GM19351 (cell line): ENCODE results near the gene MACROH2A1.

Experiments
- ATAC-seq: cut with Tn5 transposase; IDR thresholded peaks from one replicate; pipeline ENCODE4 v1.9.1; 2021; ENCODE audit warnings: mild to moderate bottlenecking, moderate library complexity; ENCODE audit not compliant: unreplicated experiment

MACROH2A1 gene

GRCh38 chr5:135320718-135321484, 78.1 kb downstream of the MACROH2A1 start:
- ATAC-seq = no peak

DNA sequence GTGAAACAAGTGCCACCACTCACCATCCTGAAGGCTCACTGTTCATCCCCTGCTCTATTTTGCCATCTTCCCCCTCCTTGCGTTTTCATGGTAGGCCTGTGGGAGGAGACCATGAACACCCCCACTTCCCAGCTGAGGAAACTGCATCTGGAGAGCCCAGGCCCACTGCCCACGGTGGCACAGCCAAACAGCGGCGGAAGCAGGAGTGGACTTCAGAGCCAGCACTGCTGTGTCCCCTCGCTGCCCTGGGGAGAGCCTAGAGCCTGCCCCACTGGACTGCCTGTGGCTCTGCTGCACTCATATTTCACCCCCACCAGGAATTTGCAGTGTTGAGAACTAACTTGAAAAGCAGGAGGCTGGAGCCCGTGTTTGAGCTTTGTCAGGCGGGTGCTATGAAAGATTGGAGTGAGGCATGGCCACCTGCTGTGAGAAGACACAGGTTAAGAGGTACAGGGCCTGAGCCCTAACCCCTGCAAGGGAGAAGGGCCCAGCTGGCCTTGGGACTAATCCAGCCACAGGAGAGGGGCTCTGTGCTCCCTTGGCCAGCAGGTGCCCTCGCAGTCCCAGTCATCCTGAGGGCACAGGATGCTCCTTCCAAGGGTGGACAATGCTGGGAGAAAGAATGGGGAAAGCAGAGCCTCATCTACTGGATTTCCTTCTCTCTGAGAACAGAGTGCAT, 79.0 kb downstream of the MACROH2A1 start:
- no peak for ATAC-seq

DNA sequence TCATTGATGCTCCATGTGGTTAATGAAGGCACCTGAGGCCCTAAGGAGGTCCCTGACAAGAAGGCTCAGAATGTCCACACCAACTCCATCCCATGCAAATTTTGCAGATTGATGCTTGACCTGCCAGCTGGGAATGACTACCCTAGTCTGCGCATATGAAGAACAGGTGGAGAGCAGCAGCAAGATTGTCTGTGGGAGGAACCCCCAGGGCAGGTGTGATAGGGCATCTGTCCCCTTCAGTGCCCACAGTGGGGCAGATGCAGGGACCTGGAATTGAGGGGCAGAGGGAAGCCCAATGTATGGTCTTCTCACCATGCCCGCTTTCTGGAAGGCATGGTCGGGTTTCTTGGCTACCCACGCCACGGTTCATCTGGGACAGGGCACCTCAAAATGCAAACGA, 79.6 kb downstream of the MACROH2A1 start:
- ATAC-seq = no peak

GRCh38 chr5:135318924-135319323, 80.1 kb downstream of the MACROH2A1 start:
- ATAC-seq = no peak

DNA sequence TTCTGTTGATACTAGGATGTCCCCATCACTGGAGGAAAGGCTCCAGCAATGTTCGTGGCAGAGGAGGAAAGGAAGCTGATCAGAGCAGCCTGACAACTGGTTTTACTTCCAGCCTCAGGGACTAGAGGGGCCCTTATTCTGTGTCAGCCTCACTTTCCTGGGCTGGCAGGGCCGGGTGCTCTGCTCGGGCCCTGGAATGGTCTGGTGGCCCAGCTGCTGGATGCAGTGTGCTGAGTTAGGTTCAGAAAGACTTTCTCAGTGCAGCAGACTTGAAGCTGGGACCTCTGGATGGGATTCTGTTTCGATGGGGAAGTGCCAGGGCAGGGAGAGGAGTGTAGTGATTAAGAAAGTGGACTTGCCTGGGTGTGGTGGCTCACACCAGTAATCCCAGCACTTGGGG, 81.0 kb downstream of the MACROH2A1 start:
- ATAC-seq = no peak

DNA sequence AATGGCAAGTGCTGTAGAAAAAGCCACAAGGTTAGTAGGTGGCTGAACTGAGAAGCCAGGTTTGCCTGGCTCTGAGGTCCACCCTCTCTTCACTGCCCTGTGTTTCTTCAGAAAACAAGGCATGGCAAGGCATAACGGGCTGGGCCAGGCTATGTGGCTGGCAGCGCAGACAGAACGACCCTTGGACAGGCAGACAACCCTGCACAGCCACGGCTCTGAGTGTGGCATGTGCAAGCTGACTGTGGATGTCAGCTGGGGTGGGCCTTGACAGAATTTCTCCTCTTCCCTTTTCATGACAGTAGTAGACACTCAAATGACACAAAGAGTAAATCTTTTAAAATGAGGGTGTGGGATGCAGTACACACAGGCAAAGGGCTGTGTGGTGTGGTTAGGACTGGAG, 81.7 kb downstream of the MACROH2A1 start:
- no peak for ATAC-seq

GRCh38 chr5:135315386-135315785, 83.6 kb downstream of the MACROH2A1 start:
- ATAC-seq = no peak

DNA sequence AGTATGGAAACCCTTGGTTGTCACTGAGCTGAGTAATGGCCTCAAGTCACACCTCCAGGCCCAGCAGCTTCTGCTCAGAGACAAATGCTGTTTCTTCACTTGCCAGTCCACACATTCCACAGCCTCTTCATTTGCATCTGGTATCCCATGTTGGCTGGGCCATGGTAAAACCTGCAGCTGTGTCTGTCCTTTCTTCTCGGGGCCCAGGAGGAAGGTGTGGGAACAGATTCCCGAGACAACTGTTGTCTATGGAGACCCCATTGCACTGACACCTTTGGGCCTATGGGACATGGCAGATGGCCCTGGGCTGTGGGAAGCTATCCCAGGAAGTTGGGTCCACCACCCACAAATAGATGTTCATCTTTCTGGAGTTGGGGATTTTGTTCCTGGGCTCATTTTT, 85.1 kb downstream of the MACROH2A1 start:
- ATAC-seq = no peak

GRCh38 chr5:135313405-135313804, 85.6 kb downstream of the MACROH2A1 start:
- ATAC-seq = no peak

DNA sequence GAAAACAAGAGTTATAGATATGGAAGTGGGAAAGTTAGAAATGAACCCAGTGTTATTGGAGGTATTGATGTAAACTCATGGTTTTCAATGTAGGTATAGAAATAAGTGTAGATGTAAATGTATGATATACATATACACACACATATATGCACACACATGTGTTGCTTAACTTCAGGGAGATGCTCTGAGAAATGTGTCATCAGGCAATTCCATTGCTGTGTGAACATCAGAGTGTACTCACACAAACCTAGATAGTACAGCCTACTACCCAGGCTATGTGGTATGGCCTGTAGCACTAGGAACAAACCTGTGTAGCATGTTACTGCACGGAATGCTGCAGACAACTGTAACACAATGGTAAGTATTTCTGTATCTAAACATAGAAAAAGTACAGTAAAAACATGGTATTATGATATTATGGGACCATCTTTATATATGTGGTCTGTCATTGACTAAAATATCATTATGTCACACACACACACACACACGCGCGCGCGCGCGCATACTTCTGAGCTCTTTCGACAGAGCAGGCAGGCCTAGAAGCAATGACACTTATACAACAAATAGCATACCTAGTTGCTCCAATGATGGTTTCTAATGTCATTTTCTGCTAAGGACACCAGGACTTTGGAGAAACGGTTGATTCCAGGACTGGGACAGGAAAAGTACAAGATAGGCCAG, 86.6 kb downstream of the MACROH2A1 start:
- no peak for ATAC-seq

- ATAC-seq = no peak
These were observed 88.6 kb downstream of the MACROH2A1 start for GRCh38 chr5:135310328-135310989.

DNA sequence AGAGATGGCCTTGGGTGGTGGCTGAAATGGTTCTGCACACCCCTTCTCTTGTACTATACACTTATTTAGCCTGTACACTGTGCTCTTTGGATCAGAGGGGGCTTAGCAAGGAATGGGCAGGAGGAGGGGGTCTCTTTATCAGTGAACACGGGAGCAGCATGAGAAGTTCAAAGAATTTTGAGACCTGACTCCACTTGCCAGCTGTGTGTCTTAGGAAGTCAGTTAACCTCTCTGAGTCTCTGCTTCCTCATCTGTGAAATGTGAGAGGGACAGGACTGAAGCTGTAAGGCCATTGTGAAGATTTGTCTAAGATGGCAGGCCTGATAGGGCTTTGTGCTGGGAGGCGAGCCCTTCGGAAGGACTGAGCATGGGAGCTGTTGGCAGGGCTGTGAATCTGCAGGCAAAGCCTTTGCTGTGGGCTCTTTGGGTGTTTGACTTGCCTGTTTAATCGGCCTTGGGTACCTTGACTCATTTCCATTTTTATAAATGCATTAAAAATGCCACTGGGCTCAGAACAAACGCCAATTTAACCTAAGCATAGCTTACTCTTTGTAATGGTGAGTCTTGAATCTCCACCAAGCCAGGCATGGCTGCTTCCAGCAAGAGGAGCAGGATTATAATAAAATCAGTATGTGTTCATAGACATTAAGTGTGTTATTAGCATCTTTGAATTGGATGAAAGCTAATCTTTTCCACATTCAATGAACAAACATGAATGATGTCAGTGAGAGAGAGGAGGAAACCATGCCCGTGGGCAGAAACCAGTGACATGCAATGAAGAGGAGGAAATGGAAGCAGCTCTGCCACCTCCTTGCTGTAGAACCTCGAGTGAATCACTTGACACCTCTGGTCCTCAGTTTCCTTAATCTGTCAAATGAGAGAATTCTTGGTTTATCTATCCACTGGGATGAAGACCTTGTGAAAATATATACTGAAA, 89.4 kb downstream of the MACROH2A1 start:
- ATAC-seq = no peak

- ATAC-seq = no peak
These were observed 90.3 kb downstream of the MACROH2A1 start for GRCh38 chr5:135308752-135309151.

DNA sequence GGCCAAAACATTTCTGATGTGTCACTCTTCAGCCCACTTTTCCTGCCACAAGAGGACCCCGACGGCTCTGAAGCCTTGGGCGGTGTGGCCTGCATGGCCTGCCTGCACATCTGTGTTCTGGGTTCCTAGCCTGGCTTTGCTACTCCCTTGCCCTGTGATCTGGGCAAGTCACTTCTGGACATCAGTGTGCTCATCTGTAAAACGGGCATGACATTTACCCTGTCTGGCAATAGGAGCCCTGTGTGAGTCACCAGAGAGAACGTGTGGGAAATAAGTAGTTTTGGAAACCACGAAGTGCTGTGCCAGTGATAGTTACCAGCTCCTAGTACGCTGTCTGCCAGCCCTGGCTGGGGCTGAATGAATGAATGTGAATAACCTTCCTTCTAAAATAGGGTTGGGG, 90.8 kb downstream of the MACROH2A1 start:
- ATAC-seq = no peak

- no peak for ATAC-seq
These were observed 91.7 kb downstream of the MACROH2A1 start for GRCh38 chr5:135307143-135307903.

GRCh38 chr5:135306557-135306956, 92.5 kb downstream of the MACROH2A1 start:
- ATAC-seq = no peak

DNA sequence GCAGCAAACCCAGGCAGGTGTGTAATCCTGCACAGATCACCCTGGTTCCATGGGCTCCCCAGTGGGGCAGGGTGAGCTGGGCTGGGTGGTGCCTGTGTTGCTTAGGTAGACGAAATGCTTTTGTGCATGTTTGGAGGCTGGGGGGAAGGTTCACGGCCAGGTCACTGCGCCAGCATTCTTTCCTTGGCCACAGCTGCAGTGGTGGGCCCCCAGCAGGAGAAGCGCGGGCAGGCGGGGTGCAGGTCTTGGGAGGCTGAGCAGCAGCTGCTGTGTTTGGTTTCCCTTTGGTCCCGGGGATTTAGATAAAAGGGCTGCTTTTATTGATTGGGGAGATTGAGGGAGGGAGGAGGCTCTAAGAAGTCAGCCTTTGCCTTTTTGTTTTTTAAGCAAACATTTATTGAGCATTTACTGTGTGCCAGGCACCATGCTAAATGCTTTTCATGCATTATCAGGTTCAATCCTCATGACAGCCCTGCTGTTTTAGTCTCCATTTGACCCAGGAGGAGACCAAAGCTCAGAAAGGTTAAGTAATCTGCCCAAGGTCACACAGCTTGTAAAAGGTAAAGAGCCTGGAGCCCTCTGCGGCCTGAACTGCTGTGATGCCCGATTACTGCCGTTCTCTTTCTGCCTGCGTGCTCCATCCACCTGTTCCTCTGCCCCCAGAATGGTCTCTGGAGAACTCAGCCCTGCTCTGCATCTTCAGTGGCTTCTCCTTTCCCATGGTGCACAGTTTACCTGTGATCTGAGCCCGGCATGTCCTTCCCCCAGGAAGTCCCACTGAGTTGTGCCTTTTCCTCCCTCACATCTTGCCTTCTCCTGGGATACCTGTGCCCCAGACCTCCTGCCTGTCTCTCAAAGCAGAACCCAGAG, 94.4 kb downstream of the MACROH2A1 start:
- ATAC-seq = no peak

DNA sequence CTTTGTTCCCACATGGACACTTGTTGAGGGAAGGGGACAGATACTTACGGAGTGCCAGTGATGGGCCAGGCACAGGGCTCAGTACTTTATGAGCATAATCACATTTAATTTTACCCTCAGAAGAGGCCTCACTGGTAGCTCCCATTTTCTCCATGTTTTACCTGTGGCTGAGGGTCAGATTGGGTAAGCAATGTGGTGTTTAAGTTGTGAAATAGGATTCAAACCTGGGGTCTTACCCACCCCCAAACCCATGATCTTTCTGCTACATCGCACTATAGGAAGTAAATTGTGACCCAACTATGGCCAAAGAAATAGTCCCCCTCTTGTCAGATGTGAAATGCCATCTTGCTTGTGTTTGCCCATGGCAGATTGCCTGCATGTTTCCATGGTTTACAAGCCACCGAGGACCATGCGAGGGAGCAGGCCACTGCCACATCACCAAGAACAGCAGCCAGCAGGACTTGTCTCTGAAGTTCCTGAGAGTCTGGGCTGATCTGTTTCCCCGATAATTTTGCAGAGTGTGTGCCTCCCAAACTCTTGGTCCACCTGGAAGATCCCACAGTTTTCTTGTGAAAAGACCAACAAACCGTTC, 95.4 kb downstream of the MACROH2A1 start:
- no peak for ATAC-seq
